ENCODE measurements around the gene HTR1D.

- TF ChIP-seq, protein P1, sequence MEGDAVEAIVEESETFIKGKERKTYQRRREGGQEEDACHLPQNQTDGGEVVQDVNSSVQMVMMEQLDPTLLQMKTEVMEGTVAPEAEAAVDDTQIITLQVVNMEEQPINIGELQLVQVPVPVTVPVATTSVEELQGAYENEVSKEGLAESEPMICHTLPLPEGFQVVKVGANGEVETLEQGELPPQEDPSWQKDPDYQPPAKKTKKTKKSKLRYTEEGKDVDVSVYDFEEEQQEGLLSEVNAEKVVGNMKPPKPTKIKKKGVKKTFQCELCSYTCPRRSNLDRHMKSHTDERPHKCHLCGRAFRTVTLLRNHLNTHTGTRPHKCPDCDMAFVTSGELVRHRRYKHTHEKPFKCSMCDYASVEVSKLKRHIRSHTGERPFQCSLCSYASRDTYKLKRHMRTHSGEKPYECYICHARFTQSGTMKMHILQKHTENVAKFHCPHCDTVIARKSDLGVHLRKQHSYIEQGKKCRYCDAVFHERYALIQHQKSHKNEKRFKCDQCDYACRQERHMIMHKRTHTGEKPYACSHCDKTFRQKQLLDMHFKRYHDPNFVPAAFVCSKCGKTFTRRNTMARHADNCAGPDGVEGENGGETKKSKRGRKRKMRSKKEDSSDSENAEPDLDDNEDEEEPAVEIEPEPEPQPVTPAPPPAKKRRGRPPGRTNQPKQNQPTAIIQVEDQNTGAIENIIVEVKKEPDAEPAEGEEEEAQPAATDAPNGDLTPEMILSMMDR (IDR thresholded peaks at IDR 0.05) = no peak
- TF ChIP-seq POLR2A (IDR thresholded peaks at IDR 0.05) = no peak
Measured at GRCh38 chr1:23163395-23163794, 53.9 kb downstream of the HTR1D start.

Data from testis (tissue), 2 donors.